Measurements from ENCODE around the gene BLOC1S4.

Gene BLOC1S4

GRCh38 chr4:6752486-6752829 lies 36.5 kb downstream of the BLOC1S4 start:
- Histone ChIP-seq H3K4me1 (ENCODE audit: insufficient read depth, low read length, severe bottlenecking) (no peaks in the 10 kb centered on the region), H3K9ac (ENCODE audit: low read length) (no peak overlapping the region), H3K27me3 (ENCODE audit: insufficient read depth, low read length) (no peaks in the 10 kb centered on the region), H3K79me2 (ENCODE audit: insufficient read depth, low read length) (no peaks in the 10 kb centered on the region), H3K4me2 (ENCODE audit: low read length) (no peak overlapping the region), H3K9me2 (ENCODE audit: low read depth, low read length) (no peaks in the 10 kb centered on the region), H2AFZ (ENCODE audit: low read length) (no peak overlapping the region), H3K27ac (ENCODE audit: low read depth, low read length, poor library complexity, severe bottlenecking) (no peak overlapping the region), H3K4me3 (ENCODE audit: low read depth, low read length, poor library complexity, severe bottlenecking) (no peak overlapping the region), H3K9me3 (ENCODE audit: low read length) (no peaks in the 10 kb centered on the region), H3K36me3 (ENCODE audit: insufficient read depth, low read length) (no peaks in the 10 kb centered on the region), H4K20me1 (ENCODE audit: insufficient read depth, low read length) (no peaks in the 10 kb centered on the region), H3F3A (ENCODE audit: insufficient read depth, low read length) (no peaks in the 10 kb centered on the region)
- no peak for TF ChIP-seq EZH2 (IDR thresholded peaks at IDR 0.05; ENCODE audit: borderline replicate concordance, low read length)

GRCh38 chr4:6753103-6753560 lies 37.2 kb downstream of the BLOC1S4 start:
- TF ChIP-seq EZH2 (IDR thresholded peaks at IDR 0.05; ENCODE audit: borderline replicate concordance, low read length) (no peak), CTCF (IDR thresholded peaks at IDR 0.05; ENCODE audit: low read length) (no peak)
- Histone ChIP-seq H3K9ac (ENCODE audit: low read length) (no peak overlapping the region), H3K27ac (ENCODE audit: low read depth, low read length, poor library complexity, severe bottlenecking) (no peak overlapping the region), H2AFZ (ENCODE audit: low read length) (no peak overlapping the region), H4K20me1 (ENCODE audit: insufficient read depth, low read length) (no peaks in the 10 kb centered on the region), H3K79me2 (ENCODE audit: insufficient read depth, low read length) (no peaks in the 10 kb centered on the region), H3K4me1 (ENCODE audit: insufficient read depth, low read length, severe bottlenecking) (no peaks in the 10 kb centered on the region), H3K4me2 (ENCODE audit: low read length) (no peak overlapping the region), H3K4me3 (ENCODE audit: low read depth, low read length, poor library complexity, severe bottlenecking) (no peak overlapping the region), H3F3A (ENCODE audit: insufficient read depth, low read length) (no peaks in the 10 kb centered on the region), H3K36me3 (ENCODE audit: insufficient read depth, low read length) (no peaks in the 10 kb centered on the region), H3K9me3 (ENCODE audit: low read length) (no peaks in the 10 kb centered on the region), H3K27me3 (ENCODE audit: insufficient read depth, low read length) (no peaks in the 10 kb centered on the region), H3K9me2 (ENCODE audit: low read depth, low read length) (no peaks in the 10 kb centered on the region)

GRCh38 chr4:6753891-6754290 lies 37.9 kb downstream of the BLOC1S4 start:
- Histone ChIP-seq H3K4me3 (ENCODE audit: low read depth, low read length, poor library complexity, severe bottlenecking) (no peak overlapping the region), H3K27me3 (ENCODE audit: insufficient read depth, low read length) (no peaks in the 10 kb centered on the region), H3K9ac (ENCODE audit: low read length) (no peak overlapping the region), H3K9me2 (ENCODE audit: low read depth, low read length) (no peaks in the 10 kb centered on the region), H4K20me1 (ENCODE audit: insufficient read depth, low read length) (no peaks in the 10 kb centered on the region), H3K4me1 (ENCODE audit: insufficient read depth, low read length, severe bottlenecking) (no peaks in the 10 kb centered on the region), H3F3A (ENCODE audit: insufficient read depth, low read length) (no peaks in the 10 kb centered on the region), H3K36me3 (ENCODE audit: insufficient read depth, low read length) (no peaks in the 10 kb centered on the region), H3K4me2 (ENCODE audit: low read length) (no peak overlapping the region), H3K79me2 (ENCODE audit: insufficient read depth, low read length) (no peaks in the 10 kb centered on the region), H3K9me3 (ENCODE audit: low read length) (no peaks in the 10 kb centered on the region), H2AFZ (ENCODE audit: low read length) (no peak overlapping the region), H3K27ac (ENCODE audit: low read depth, low read length, poor library complexity, severe bottlenecking) (no peak overlapping the region)
- TF ChIP-seq CTCF (IDR thresholded peaks at IDR 0.05; ENCODE audit: low read length) (no peak), EZH2 (IDR thresholded peaks at IDR 0.05; ENCODE audit: borderline replicate concordance, low read length) (no peak)

- Histone ChIP-seq H3K4me3 (ENCODE audit: low read depth, low read length, poor library complexity, severe bottlenecking) (no peak overlapping the region), H3K4me2 (ENCODE audit: low read length) (no peak overlapping the region), H3K9ac (ENCODE audit: low read length) (no peak overlapping the region), H2AFZ (ENCODE audit: low read length) (no peak overlapping the region), H3K27ac (ENCODE audit: low read depth, low read length, poor library complexity, severe bottlenecking) (no peak overlapping the region), H3K4me1 (ENCODE audit: insufficient read depth, low read length, severe bottlenecking) (no peaks in the 10 kb centered on the region), H3K9me2 (ENCODE audit: low read depth, low read length) (no peaks in the 10 kb centered on the region), H3K36me3 (ENCODE audit: insufficient read depth, low read length) (no peaks in the 10 kb centered on the region), H4K20me1 (ENCODE audit: insufficient read depth, low read length) (no peaks in the 10 kb centered on the region), H3K9me3 (ENCODE audit: low read length) (no peaks in the 10 kb centered on the region), H3K79me2 (ENCODE audit: insufficient read depth, low read length) (no peaks in the 10 kb centered on the region), H3F3A (ENCODE audit: insufficient read depth, low read length) (no peaks in the 10 kb centered on the region), H3K27me3 (ENCODE audit: insufficient read depth, low read length) (no peaks in the 10 kb centered on the region)
- no peak for TF ChIP-seq EZH2 (IDR thresholded peaks at IDR 0.05; ENCODE audit: borderline replicate concordance, low read length)
- no peak for TF ChIP-seq CTCF (IDR thresholded peaks at IDR 0.05; ENCODE audit: low read length)
Measured at GRCh38 chr4:6754481-6755087, 38.6 kb downstream of the BLOC1S4 start.

Measured in OCI-LY1 (cell line).